Activated CD4-positive, alpha-beta memory T cell treated with anti-CD3 and anti-CD28 coated beads for 36 hours (primary cell): ENCODE measurements around the gene SSR2. TPM values are rescaled to one million over a fixed set of nuclear protein-coding genes. Genes with fewer than 3 reads are reported as not detected.

ENCODE experiments used
- CTCF ChIA-PET: fragments of 350-600 bp; sonication (Branson Sonifier 250); formaldehyde crosslinking; loops from one replicate; lab custom pipeline; 2021; ENCODE audit warnings: antibody characterized with exemption, inconsistent platforms; lab: Charles Lee
- POLR2A ChIA-PET: fragments of 350-600 bp; sonication (Branson Sonifier 250); formaldehyde crosslinking; loops from one replicate; lab custom pipeline; 2021; ENCODE audit warnings: antibody characterized with exemption; lab: Charles Lee
- DNase-seq: peaks from one replicate; pipeline ENCODE4 v3.0.0-alpha.2; 2020
- H3K27ac Mint-ChIP-seq: one replicate; pipeline ENCODE4 v1.8.0; 2021; ENCODE audit warnings: mixed read lengths
- H3K27me3 Mint-ChIP-seq: one replicate; pipeline ENCODE4 v1.8.0; 2021; ENCODE audit warnings: mixed read lengths
- H3K36me3 Mint-ChIP-seq: one replicate; pipeline ENCODE4 v1.8.0; 2021; ENCODE audit warnings: mixed read lengths
- H3K4me1 Mint-ChIP-seq: one replicate; pipeline ENCODE4 v1.8.0; 2021; ENCODE audit warnings: low read depth, mixed read lengths
- H3K4me3 Mint-ChIP-seq: one replicate; pipeline ENCODE4 v1.8.0; 2021; ENCODE audit warnings: mild to moderate bottlenecking, mixed read lengths
- H3K9me3 Mint-ChIP-seq: one replicate; pipeline ENCODE4 v1.8.0; 2021; ENCODE audit warnings: mixed read lengths
- intact Hi-C: fragments of 100-400 bp; cut with micrococcal nuclease; formaldehyde crosslinking; loops from one replicate; pipeline ENCODE4 v1.15.1; 2023
- total RNA-seq, 2 experiments: library from RNA; stranded (reverse); gene quantifications; one replicate each; pipeline ENCODE4 v1.2.3, GENCODE V29; 2021

The SSR2 gene
- total RNA-seq, 2 experiments from 2014 or later, result 171 to 175 TPM

GRCh38 chr1:155969377-155969791, 51.4 kb downstream of the SSR2 start:
- ChIA-PET CTCF (interaction anchor here (5.8 kb wide), 1 partner anchor 10 kb away, joined by 32 read pairs; the partner anchor contains the start of gene ARHGEF2), POLR2A (interaction anchor here (3.9 kb wide), 1 partner anchor 8 kb away, joined by 26 read pairs; the partner anchor contains the start of gene ARHGEF2)
- H3K27me3 Mint-ChIP-seq, result no peaks in the 10 kb centered on the region
- H3K36me3 Mint-ChIP-seq, result peaks cover 55% of the 10 kb centered on the region
- H3K9me3 Mint-ChIP-seq, result no peaks in the 10 kb centered on the region
- no peak overlapping the region for H3K4me3 Mint-ChIP-seq
- H3K27ac Mint-ChIP-seq, result peak overlapping the region; percentile 88
- intact Hi-C loops, result no loop called here
- H3K4me1 Mint-ChIP-seq, result peaks cover 72% of the 10 kb centered on the region
- DNase-seq, result no peak

DNA sequence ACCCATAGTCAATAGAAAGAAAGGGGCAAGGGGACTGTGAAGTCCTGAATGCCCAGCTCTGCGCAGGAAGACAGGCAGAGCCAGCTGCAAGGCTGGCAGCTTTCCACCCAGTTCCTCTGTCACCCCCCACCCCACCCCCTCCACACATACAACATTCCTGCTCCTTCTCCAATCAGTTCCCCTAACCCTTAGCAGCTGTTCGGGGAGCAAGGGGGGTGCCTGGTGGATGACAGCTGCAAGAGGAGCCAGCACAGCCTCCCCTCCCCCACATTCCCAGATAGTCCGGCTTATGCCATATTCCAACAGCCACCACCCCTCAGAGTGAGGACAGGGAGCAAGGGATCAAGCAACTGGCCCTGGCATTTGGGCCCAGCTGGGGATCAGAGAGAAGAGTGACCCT, 52.1 kb downstream of the SSR2 start:
- ChIA-PET CTCF (interaction anchor here (1.0 to 5.8 kb wide), 2 partner anchors 10 to 19 kb away, joined by 3 to 32 read pairs; partner anchors contain the start of gene ARHGEF2), POLR2A (interaction anchor here (0.8 to 3.9 kb wide), 2 partner anchors 9 to 20 kb away, joined by 3 to 26 read pairs; partner anchors contain the start of gene ARHGEF2)
- Mint-ChIP-seq H3K36me3 (peaks cover 55% of the 10 kb centered on the region), H3K27me3 (no peaks in the 10 kb centered on the region), H3K27ac (peak overlapping the region; percentile 88), H3K4me3 (no peak overlapping the region), H3K9me3 (no peaks in the 10 kb centered on the region), H3K4me1 (peaks cover 66% of the 10 kb centered on the region)
- intact Hi-C loops, result no loop called here
- DNase-seq, result no peak

- Mint-ChIP-seq H3K4me3 (no peak overlapping the region), H3K27me3 (no peaks in the 10 kb centered on the region), H3K36me3 (peaks cover 53% of the 10 kb centered on the region), H3K9me3 (no peaks in the 10 kb centered on the region), H3K4me1 (peaks cover 60% of the 10 kb centered on the region), H3K27ac (peak overlapping the region; percentile 88)
- ChIA-PET CTCF (interaction anchor here (0.6 to 5.8 kb wide), 6 partner anchors 11 to 30 kb away, joined by 3 to 32 read pairs (median 6); partner anchors contain the start of gene ARHGEF2), POLR2A (interaction anchor here (0.9 to 3.9 kb wide), 3 partner anchors 9 to 34 kb away, joined by 3 to 26 read pairs (median 3); partner anchors contain the start of genes ARHGEF2 and KHDC4)
- intact Hi-C loops, result no loop called here
- DNase-seq, result no peak
These were observed 52.7 kb downstream of the SSR2 start for GRCh38 chr1:155968051-155968400.

- no peaks in the 10 kb centered on the region for H3K27me3 Mint-ChIP-seq
- ChIA-PET POLR2A (interaction anchor here (0.9 to 3.9 kb wide), 3 partner anchors 10 to 33 kb away, joined by 3 to 26 read pairs (median 3); partner anchors contain the start of genes ARHGEF2 and KHDC4), CTCF (interaction anchor here (0.6 to 5.8 kb wide), 8 partner anchors 11 to 52 kb away, joined by 3 to 32 read pairs (median 4); partner anchors contain the start of gene ARHGEF2)
- H3K4me3 Mint-ChIP-seq, result no peak overlapping the region
- H3K27ac Mint-ChIP-seq, result peak overlapping the region; percentile 88
- H3K9me3 Mint-ChIP-seq, result no peaks in the 10 kb centered on the region
- peaks cover 54% of the 10 kb centered on the region for H3K36me3 Mint-ChIP-seq
- H3K4me1 Mint-ChIP-seq, result peaks cover 58% of the 10 kb centered on the region
- no peak for DNase-seq
- intact Hi-C loops, result no loop called here
These were observed 53.3 kb downstream of the SSR2 start for GRCh38 chr1:155967341-155968050.

DNA sequence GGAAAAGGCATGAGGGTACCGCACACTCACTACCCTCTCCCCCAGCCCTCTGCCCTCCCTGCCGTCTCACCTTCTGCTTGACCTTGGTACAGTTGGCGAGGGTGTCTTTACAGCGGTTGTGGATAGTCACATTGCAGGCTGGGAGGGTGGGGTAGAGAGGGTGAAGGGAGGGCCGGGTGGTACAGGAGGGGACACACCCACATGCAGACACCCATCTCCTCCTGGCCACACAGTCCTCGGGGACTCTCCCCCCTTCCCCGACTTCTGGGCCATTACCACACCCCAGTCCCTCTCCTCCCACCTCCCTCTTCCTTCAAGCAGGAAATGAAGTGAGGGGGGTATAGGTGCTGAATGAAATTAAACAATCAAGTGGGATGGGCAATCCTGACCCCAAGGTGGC, 54.0 kb downstream of the SSR2 start:
- H3K4me1 Mint-ChIP-seq, result peaks cover 58% of the 10 kb centered on the region
- H3K27ac Mint-ChIP-seq, result peak overlapping the region; percentile 82
- ChIA-PET CTCF (interaction anchor here (1.2 to 5.8 kb wide), 5 partner anchors 12 to 51 kb away, joined by 3 to 32 read pairs (median 8); partner anchors contain the start of gene ARHGEF2), POLR2A (no interaction called here)
- H3K36me3 Mint-ChIP-seq, result peaks cover 54% of the 10 kb centered on the region
- no peaks in the 10 kb centered on the region for H3K27me3 Mint-ChIP-seq
- DNase-seq, result no peak
- H3K4me3 Mint-ChIP-seq, result no peak overlapping the region
- H3K9me3 Mint-ChIP-seq, result no peaks in the 10 kb centered on the region
- intact Hi-C loops, result no loop called here

GRCh38 chr1:155966135-155966534, 54.6 kb downstream of the SSR2 start:
- H3K27ac Mint-ChIP-seq, result peak overlapping the region; percentile 82
- intact Hi-C loops, result no loop called here
- no peak overlapping the region for H3K4me3 Mint-ChIP-seq
- DNase-seq, result no peak
- H3K4me1 Mint-ChIP-seq, result peaks cover 55% of the 10 kb centered on the region
- ChIA-PET POLR2A (interaction anchor here (1.4 kb wide), 1 partner anchor 11 kb away, joined by 10 read pairs; no protein-coding TSS in a partner anchor), CTCF (interaction anchor here (1.6 to 5.8 kb wide), 2 partner anchors 13 to 23 kb away, joined by 10 to 32 read pairs; partner anchors contain the start of gene ARHGEF2)
- peaks cover 58% of the 10 kb centered on the region for H3K36me3 Mint-ChIP-seq
- H3K9me3 Mint-ChIP-seq, result no peaks in the 10 kb centered on the region
- H3K27me3 Mint-ChIP-seq, result no peaks in the 10 kb centered on the region

DNA sequence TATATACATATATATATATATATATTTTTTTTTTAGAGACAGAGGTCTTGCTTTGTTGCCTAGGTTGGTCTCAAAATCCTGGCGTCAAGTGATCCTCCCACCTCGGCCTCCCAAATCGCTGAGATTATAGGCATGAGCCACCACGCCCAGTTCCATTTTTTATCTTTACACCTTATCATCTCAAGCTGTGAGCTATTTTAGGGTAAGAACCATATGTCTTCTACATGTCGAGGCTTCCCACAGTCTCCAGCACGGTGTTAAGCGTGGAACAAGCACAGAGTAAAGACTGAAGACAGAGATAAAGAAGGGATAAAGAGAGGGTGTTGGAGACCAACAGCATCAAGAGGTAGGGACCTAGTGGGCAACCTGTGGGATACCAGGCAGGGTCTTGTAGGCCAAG, 56.6 kb downstream of the SSR2 start:
- H3K9me3 Mint-ChIP-seq, result no peaks in the 10 kb centered on the region
- ChIA-PET POLR2A (no interaction called here), CTCF (no interaction called here)
- no peak overlapping the region for H3K4me3 Mint-ChIP-seq
- intact Hi-C loops, result no loop called here
- H3K27ac Mint-ChIP-seq, result no peak overlapping the region
- DNase-seq, result no peak
- H3K36me3 Mint-ChIP-seq, result peaks cover 61% of the 10 kb centered on the region
- H3K27me3 Mint-ChIP-seq, result no peaks in the 10 kb centered on the region
- H3K4me1 Mint-ChIP-seq, result peaks cover 36% of the 10 kb centered on the region

- H3K4me3 Mint-ChIP-seq, result no peak overlapping the region
- H3K9me3 Mint-ChIP-seq, result no peaks in the 10 kb centered on the region
- H3K27ac Mint-ChIP-seq, result peak overlapping the region; percentile 75
- ChIA-PET CTCF (interaction anchor here (0.6 to 1.5 kb wide), 3 partner anchors 12 to 1976 kb away, joined by 3 to 5 read pairs (median 3); partner anchors contain the start of gene RAB13), POLR2A (no interaction called here)
- no peaks in the 10 kb centered on the region for H3K27me3 Mint-ChIP-seq
- peaks cover 57% of the 10 kb centered on the region for H3K36me3 Mint-ChIP-seq
- DNase-seq, result no peak
- intact Hi-C loops, result no loop called here
- peaks cover 21% of the 10 kb centered on the region for H3K4me1 Mint-ChIP-seq
These were observed 58.0 kb downstream of the SSR2 start for GRCh38 chr1:155962599-155963211.

- peaks cover 14% of the 10 kb centered on the region for H3K4me1 Mint-ChIP-seq
- H3K27me3 Mint-ChIP-seq, result no peaks in the 10 kb centered on the region
- H3K27ac Mint-ChIP-seq, result peak overlapping the region; percentile 75
- intact Hi-C loops, result no loop called here
- peaks cover 59% of the 10 kb centered on the region for H3K36me3 Mint-ChIP-seq
- H3K9me3 Mint-ChIP-seq, result no peaks in the 10 kb centered on the region
- CTCF ChIA-PET, result interaction anchor here (1.5 kb wide), 1 partner anchor 23 kb away, joined by 5 read pairs; no protein-coding TSS in a partner anchor
- no peak overlapping the region for H3K4me3 Mint-ChIP-seq
- POLR2A ChIA-PET, result interaction anchor here (0.5 kb wide), 1 partner anchor 12 kb away, joined by 3 read pairs; no protein-coding TSS in a partner anchor
- DNase-seq, result peak; percentile 47
These were observed 58.8 kb downstream of the SSR2 start for GRCh38 chr1:155961937-155962336.

GRCh38 chr1:155960081-155960745, 60.5 kb downstream of the SSR2 start:
- intact Hi-C loops, result no loop called here
- Mint-ChIP-seq H3K27ac (peak overlapping the region; percentile 73), H3K27me3 (no peaks in the 10 kb centered on the region), H3K36me3 (peaks cover 51% of the 10 kb centered on the region), H3K9me3 (no peaks in the 10 kb centered on the region), H3K4me1 (peaks cover 12% of the 10 kb centered on the region), H3K4me3 (no peak overlapping the region)
- POLR2A ChIA-PET, result no interaction called here
- CTCF ChIA-PET, result interaction anchor here (0.8 to 1.4 kb wide), 2 partner anchors 26 to 29 kb away, joined by 3 to 9 read pairs; no protein-coding TSS in a partner anchor
- no peak for DNase-seq
